SK-N-SH treated with all-trans-retinoic acid at 6 μM for 48 hours (cell line): ENCODE measurements around the gene AEBP2.

ENCODE experiments used
- ARNTL ChIP-seq: fragments of 450-650 bp; formaldehyde crosslinking; IDR thresholded peaks from 2 replicates; pipeline ENCODE4 v1.5.0; 2020; ENCODE audit warnings: low read depth, mild to moderate bottlenecking, moderate library complexity, borderline replicate concordance
- ESRRG ChIP-seq: fragments of 250-450 bp; sonication (Bioruptor Pico); IDR thresholded peaks from 2 replicates; pipeline ENCODE4 v1.6.1; 2021; ENCODE audit warnings: mild to moderate bottlenecking
- GLIS3 ChIP-seq: fragments of 250-450 bp; sonication (Bioruptor Pico); IDR thresholded peaks from 2 replicates; pipeline ENCODE4 v1.5.0; 2020; ENCODE audit warnings: mild to moderate bottlenecking, moderate library complexity
- OSR1 ChIP-seq: fragments of 250-450 bp; sonication (Bioruptor Pico); IDR thresholded peaks from 2 replicates; pipeline ENCODE4 v1.8.0; 2022; ENCODE audit warnings: moderate library complexity, mild to moderate bottlenecking, inconsistent platforms
- PATZ1 ChIP-seq: fragments of 250-450 bp; sonication (Bioruptor Pico); IDR thresholded peaks from 2 replicates; pipeline ENCODE4 v1.8.0; 2020; ENCODE audit warnings: mild to moderate bottlenecking, moderate library complexity, borderline replicate concordance
- POU6F1 ChIP-seq: fragments of 250-450 bp; sonication (Bioruptor Pico); IDR thresholded peaks from 2 replicates; pipeline ENCODE4 v1.8.0; 2021; ENCODE audit warnings: low read depth, mild to moderate bottlenecking, moderate library complexity, borderline replicate concordance
- PPARA ChIP-seq: fragments of 250-450 bp; sonication (Bioruptor Pico); IDR thresholded peaks from 2 replicates; pipeline ENCODE4 v1.5.0; 2020; ENCODE audit warnings: mild to moderate bottlenecking, borderline replicate concordance
- SNAI2 ChIP-seq: fragments of 250-450 bp; sonication (Bioruptor Pico); IDR thresholded peaks from 2 replicates; pipeline ENCODE4 v1.5.0; 2020; ENCODE audit warnings: mild to moderate bottlenecking, moderate library complexity
- TOX ChIP-seq: fragments of 250-450 bp; sonication (Bioruptor Pico); IDR thresholded peaks from 2 replicates; pipeline ENCODE4 v1.8.0; 2021; ENCODE audit warnings: mild to moderate bottlenecking, moderate library complexity, borderline replicate concordance
- ZC3H10 ChIP-seq: fragments of 250-450 bp; sonication (Bioruptor Pico); IDR thresholded peaks from 2 replicates; pipeline ENCODE4 v1.5.1; 2021; ENCODE audit warnings: mild to moderate bottlenecking, moderate library complexity
- ZFP3 ChIP-seq: fragments of 250-450 bp; sonication (Bioruptor Pico); IDR thresholded peaks from 2 replicates; pipeline ENCODE4 v1.5.0; 2020; ENCODE audit warnings: mild to moderate bottlenecking, moderate library complexity
- ZFP30 ChIP-seq: fragments of 450-650 bp; formaldehyde crosslinking; IDR thresholded peaks from 2 replicates; pipeline ENCODE4 v1.5.0; 2022; ENCODE audit warnings: mild to moderate bottlenecking, moderate library complexity
- ZNF70 ChIP-seq: fragments of 450-650 bp; formaldehyde crosslinking; IDR thresholded peaks from 2 replicates; pipeline ENCODE4 v1.5.0; 2020; ENCODE audit warnings: mild to moderate bottlenecking, moderate library complexity
- ZNF8 ChIP-seq: fragments of 450-650 bp; formaldehyde crosslinking; IDR thresholded peaks from 2 replicates; pipeline ENCODE4 v1.5.0; 2020; ENCODE audit warnings: mild to moderate bottlenecking, moderate library complexity

GRCh38 chr12:19439059-19440018, at the start of gene AEBP2:
- TF ChIP-seq ZFP30 (CRISPR knock-in tag), result no peak
- no peak for TF ChIP-seq PATZ1 (CRISPR knock-in tag)
- TF ChIP-seq ARNTL, result no peak
- no peak for TF ChIP-seq PPARA
- no peak for TF ChIP-seq TOX
- no peak for TF ChIP-seq ZC3H10
- TF ChIP-seq ZNF8 (CRISPR knock-in tag), result no peak
- TF ChIP-seq OSR1 (CRISPR knock-in tag), result no peak
- TF ChIP-seq ESRRG (CRISPR knock-in tag), result no peak
- TF ChIP-seq GLIS3, result no peak
- 0 out of 2 replicates have a peak, but pooled peaks have one; percentile 29 for TF ChIP-seq ZFP3 (CRISPR knock-in tag)
- TF ChIP-seq ZNF70 (CRISPR knock-in tag), result no peak
- no peak for TF ChIP-seq POU6F1
- 0 out of 2 replicates have a peak, but pooled peaks have one; percentile 62 for TF ChIP-seq SNAI2 (CRISPR knock-in tag)
